H1 (cell line): ENCODE results near the gene ENO4. TPM values are rescaled to one million over a fixed set of nuclear protein-coding genes. Genes with fewer than 3 reads are reported as not detected.

Source experiments
- CTCF ChIA-PET: fragments of 300-600 bp; sonication (Branson Sonifier 250); formaldehyde crosslinking; loops from one replicate; lab custom pipeline; 2021; ENCODE audit not compliant: partially characterized antibody; lab: Charles Lee
- POLR2A ChIA-PET: fragments of 300-600 bp; sonication (Branson Sonifier 250); formaldehyde crosslinking; loops from one replicate; lab custom pipeline; 2021; ENCODE audit warnings: inconsistent platforms; ENCODE audit not compliant: partially characterized antibody; lab: Charles Lee
- DNase-seq, 2 experiments: peaks; one replicate each; pipeline versions ENCODE4 v3.0.0 to v3.0.0-alpha.2; 2010 to 2022; ENCODE audit warnings: low spot score in 2 of 2, low read depth in 1 of 2, mixed read lengths in 1 of 2
- FAIRE-seq: peaks from 2 replicates; lab custom pipeline; 2011; peaks lifted over from hg19 to GRCh38; lab: Jason Lieb, UNC
- H2AFZ ChIP-seq: 2 replicates; pipeline ENCODE4 v1.8.1; 2012; ENCODE audit warnings: low read length, inconsistent platforms
- H2AK5ac ChIP-seq: 2 replicates; pipeline ENCODE4 v1.6.1; 2013; ENCODE audit warnings: low read depth, low read length
- H2BK120ac ChIP-seq: replicated peaks from 2 replicates; pipeline ENCODE3; 2013; ENCODE audit warnings: low read depth, low read length, inconsistent platforms
- H2BK12ac ChIP-seq: 2 replicates; pipeline ENCODE4 v1.6.1; 2013; ENCODE audit warnings: low read depth, low read length
- H2BK15ac ChIP-seq: 2 replicates; pipeline ENCODE4 v1.6.1; 2013; ENCODE audit warnings: low read length
- H2BK20ac ChIP-seq: 2 replicates; pipeline ENCODE4 v1.6.1; 2013; ENCODE audit warnings: low read length
- H2BK5ac ChIP-seq: 2 replicates; pipeline ENCODE4 v1.6.1; 2013; ENCODE audit warnings: low read depth, low read length
- H3K14ac ChIP-seq: 2 replicates; pipeline ENCODE4 v1.6.1; 2013; ENCODE audit warnings: inconsistent platforms; ENCODE audit not compliant: insufficient read length
- H3K18ac ChIP-seq: 2 replicates; pipeline ENCODE4 v1.6.1; 2013; ENCODE audit warnings: low read length; ENCODE audit errors: extremely low read depth
- H3K23ac ChIP-seq: 2 replicates; pipeline ENCODE4 v1.6.1; 2013; ENCODE audit warnings: inconsistent platforms; ENCODE audit not compliant: insufficient read length
- H3K23me2 ChIP-seq: 2 replicates; pipeline ENCODE4 v1.6.1; 2013; ENCODE audit warnings: low read depth, low read length
- H3K27ac ChIP-seq: 2 replicates; pipeline ENCODE4 v1.6.1; 2011; ENCODE audit warnings: low read depth, low read length, inconsistent platforms
- H3K27me3 ChIP-seq, 4 experiments: replicated peaks in 1 of 4; 1 replicate in 1 of 4; 2 replicates in 3 of 4; pipeline versions ENCODE4 v1.6.1 to v1.8.1; 2011 to 2013; ENCODE audit warnings: low read length in 3 of 4, mild to moderate bottlenecking in 3 of 4, inconsistent platforms in 2 of 4, mixed read lengths in 2 of 4, moderate library complexity in 1 of 4; ENCODE audit not compliant: control insufficient read depth in 3 of 4, insufficient read depth in 3 of 4; ENCODE audit errors: extremely low read depth in 1 of 4
- H3K36me3 ChIP-seq, 4 experiments: 2 replicates each; pipeline versions ENCODE4 v1.6.1 to v1.8.1; 2011 to 2013; ENCODE audit warnings: mild to moderate bottlenecking in 4 of 4, low read length in 3 of 4, moderate library complexity in 2 of 4, control low read depth in 1 of 4, inconsistent platforms in 1 of 4; ENCODE audit not compliant: insufficient read depth in 4 of 4, control insufficient read depth in 2 of 4
- H3K4ac ChIP-seq: replicated peaks from 2 replicates; pipeline ENCODE3; 2013; ENCODE audit warnings: low read length, low read depth, mixed read lengths, inconsistent platforms; ENCODE audit not compliant: insufficient read length
- H3K4me1 ChIP-seq, 4 experiments: replicated peaks in 1 of 4; 1 replicate in 1 of 4; 2 replicates in 3 of 4; pipeline versions ENCODE4 v1.6.1 to v1.8.1; 2011 to 2013; ENCODE audit warnings: low read length in 3 of 4, inconsistent platforms in 2 of 4, mixed read lengths in 1 of 4; ENCODE audit not compliant: insufficient read depth in 4 of 4, control insufficient read depth in 3 of 4
- H3K4me2 ChIP-seq, 2 experiments: 2 replicates each; pipeline versions ENCODE4 v1.6.1 to v1.8.1; 2011 to 2013; ENCODE audit warnings: low read depth in 2 of 2, low read length in 2 of 2, control low read depth in 1 of 2, inconsistent platforms in 1 of 2, mild to moderate bottlenecking in 1 of 2; ENCODE audit not compliant: insufficient read depth in 1 of 2
- H3K4me3 ChIP-seq, 4 experiments: fragments of 200-600, 300-600 bp in 1 of 4; sonication (generic), shearing (Covaris generic), sonication (Bioruptor Twin) in 1 of 4; 2 replicates each; pipeline versions ENCODE4 v1.5.1 to v1.8.1; 2011 to 2016; ENCODE audit warnings: low read length in 4 of 4, low read depth in 3 of 4, control low read depth in 2 of 4, inconsistent platforms in 2 of 4, mild to moderate bottlenecking in 2 of 4, mixed read lengths in 1 of 4, moderate library complexity in 1 of 4; ENCODE audit not compliant: insufficient read depth in 2 of 4; ENCODE audit errors: extremely low read depth in 1 of 4
- H3K56ac ChIP-seq: replicated peaks from 2 replicates; pipeline ENCODE3; 2013; ENCODE audit warnings: low read depth, mild to moderate bottlenecking, mixed read lengths, low read length, inconsistent platforms; ENCODE audit not compliant: insufficient read length
- H3K79me1 ChIP-seq: 2 replicates; pipeline ENCODE4 v1.6.1; 2013; ENCODE audit warnings: low read depth, low read length, control low read depth
- H3K79me2 ChIP-seq, 2 experiments: 2 replicates each; pipeline versions ENCODE4 v1.6.1 to v1.8.1; 2012 to 2013; ENCODE audit warnings: low read length in 2 of 2, mild to moderate bottlenecking in 2 of 2, inconsistent platforms in 1 of 2; ENCODE audit not compliant: insufficient read depth in 2 of 2, control insufficient read depth in 1 of 2
- H3K9ac ChIP-seq, 4 experiments: replicated peaks in 1 of 4; 1 replicate in 1 of 4; 2 replicates in 3 of 4; pipeline versions ENCODE4 v1.6.1 to v1.8.1; 2011 to 2013; ENCODE audit warnings: low read depth in 3 of 4, low read length in 3 of 4, control low read depth in 2 of 4, mild to moderate bottlenecking in 2 of 4, moderate library complexity in 2 of 4, inconsistent platforms in 1 of 4; ENCODE audit errors: extremely low read depth in 1 of 4
- H3K9me3 ChIP-seq, 2 experiments: 2 replicates each; pipeline versions ENCODE4 v1.6.1 to v1.8.1; 2012 to 2013; ENCODE audit warnings: mild to moderate bottlenecking in 2 of 2, moderate library complexity in 2 of 2, control low read depth in 1 of 2, inconsistent platforms in 1 of 2, low read depth in 1 of 2, low read length in 1 of 2, mixed read lengths in 1 of 2; ENCODE audit not compliant: insufficient read depth in 2 of 2
- H4K20me1 ChIP-seq, 2 experiments: replicated peaks in 1 of 2; 2 replicates each; pipeline versions ENCODE3 to v1.8.1; 2011 to 2013; ENCODE audit warnings: inconsistent platforms in 2 of 2, low read length in 2 of 2, mild to moderate bottlenecking in 1 of 2; ENCODE audit not compliant: insufficient read depth in 2 of 2, control insufficient read depth in 1 of 2
- H4K5ac ChIP-seq: 2 replicates; pipeline ENCODE4 v1.6.1; 2013; ENCODE audit warnings: low read length, low read depth, mixed read lengths, inconsistent platforms; ENCODE audit not compliant: insufficient read length
- H4K8ac ChIP-seq: 2 replicates; pipeline ENCODE4 v1.8.0; 2013; ENCODE audit warnings: mild to moderate bottlenecking, moderate library complexity, low read length, inconsistent platforms; ENCODE audit not compliant: insufficient read depth; ENCODE audit errors: extremely low read depth
- H4K91ac ChIP-seq: replicated peaks from 2 replicates; pipeline ENCODE3; 2013; ENCODE audit warnings: low read length, mixed read lengths, inconsistent platforms; ENCODE audit not compliant: insufficient read length
- BCL11A ChIP-seq, 2 experiments: IDR thresholded peaks; one replicate each; pipeline ENCODE4 v1.6.1; 2011; ENCODE audit warnings: low read depth in 2 of 2, low read length in 2 of 2, mild to moderate bottlenecking in 2 of 2
- CBX5 ChIP-seq: fragments of 300-800, 300-1000 bp; sonication (generic); IDR thresholded peaks from 2 replicates; pipeline ENCODE4 v1.7.1; 2016; ENCODE audit warnings: antibody characterized with exemption, low read length, low read depth
- CTCF ChIP-seq, 3 experiments: IDR thresholded peaks; 1 replicate in 2 of 3; 2 replicates in 1 of 3; pipeline versions ENCODE4 v1.5.1 to v1.6.1; 2011; ENCODE audit warnings: low read length in 3 of 3, mild to moderate bottlenecking in 3 of 3, inconsistent platforms in 2 of 3, low read depth in 1 of 3, moderate library complexity in 1 of 3; ENCODE audit not compliant: insufficient read depth in 1 of 3; ENCODE audit errors: control extremely low read depth in 1 of 3
- NANOG ChIP-seq: IDR thresholded peaks from 2 replicates; pipeline ENCODE4 v1.6.1; 2011; ENCODE audit warnings: low read length, low read depth, mild to moderate bottlenecking, inconsistent platforms; ENCODE audit not compliant: insufficient read depth, poor library complexity, severe bottlenecking
- RAD21 ChIP-seq, 2 experiments: IDR thresholded peaks in 1 of 2; conservative IDR thresholded peaks in 1 of 2; 2 replicates each; pipeline ENCODE4 v1.6.1; 2011; ENCODE audit warnings: low read depth in 2 of 2, low read length in 2 of 2, improper control_type of control experiment in 1 of 2, inconsistent platforms in 1 of 2, mild to moderate bottlenecking in 1 of 2, moderate library complexity in 1 of 2
- YY1 ChIP-seq: IDR thresholded peaks from 2 replicates; pipeline ENCODE4 v1.6.1; 2011; ENCODE audit warnings: low read depth, mild to moderate bottlenecking, low read length
- WGBS, 2 experiments: shearing (Covaris generic) in 1 of 2; methylation state at CpG; one replicate each; pipeline versions ENCODE4 v1.1.6 to v1.1.7; 2013 to 2015; ENCODE audit warnings: low lambda C conversion rate in 2 of 2, mixed read lengths in 2 of 2, inconsistent platforms in 1 of 2, low coverage in 1 of 2, missing lambda C conversion rate in 1 of 2; ENCODE audit not compliant: insufficient replicate concordance in 2 of 2, insufficient coverage in 1 of 2, insufficient read length in 1 of 2; ENCODE audit errors: extremely low coverage in 1 of 2, missing lambda C conversion rate in 1 of 2; 5-methylcytosine and 5-hydroxymethylcytosine counted together
- polyA plus RNA-seq, 7 experiments: library from polyadenylated mRNA; depleted of rRNA in 3 of 7; stranded (reverse) in 5 of 7; unstranded in 2 of 7; fragments of >200 nt in 5 of 7; fragments of 200-250 nt in 2 of 7; gene quantifications; 1 replicate in 5 of 7; 2 replicates in 1 of 7; 4 replicates in 1 of 7; pipeline versions ENCODE4 v1.2.1 to v1.2.3, GENCODE V29; 2011 to 2013; ENCODE audit warnings: missing spikeins in 2 of 7, mixed read lengths in 2 of 7
- total RNA-seq: library from RNA; stranded (reverse); fragmentation: NEBNext Ultra II Directional; extraction: Animal tissue kit (Norgen Biotek cat#: 25700); gene quantifications from 2 replicates; pipeline ENCODE4 v1.2.1, GENCODE V29; 2021
- TF ChIP-seq, protein P1 (sequence below): IDR thresholded peaks from 2 replicates; pipeline ENCODE4 v1.6.1; 2011; ENCODE audit warnings: low read depth, mild to moderate bottlenecking, low read length; ENCODE audit not compliant: insufficient read depth

Gene ENO4
- total and polyA plus RNA-seq, 2 of the 8 experiments (the other 6 are each of a cell fraction or from before 2014, with no cell fraction given) = 0.77 TPM; not detected in 1

DNA sequence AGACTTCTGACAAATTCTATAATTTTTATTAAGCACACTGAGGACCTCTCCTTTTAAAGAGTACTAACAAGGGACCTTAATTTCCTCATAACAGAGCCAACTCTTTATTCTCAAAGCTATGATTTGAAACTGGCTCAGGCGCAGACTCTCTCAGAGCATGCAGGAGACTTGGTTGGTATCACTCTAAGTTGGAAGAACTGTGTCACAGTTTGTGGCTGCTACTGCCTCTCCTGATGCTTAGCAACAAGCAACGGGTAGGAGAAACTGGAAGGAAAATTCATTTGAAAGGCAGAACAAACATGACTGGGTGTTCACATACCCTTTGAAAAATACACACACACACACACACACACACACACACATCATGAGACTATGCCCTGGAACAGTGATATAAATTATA is 33.3 kb downstream of the ENO4 start:
- H3K27me3 ChIP-seq = no peaks in the 10 kb centered on the region
- no peak overlapping the region for H2AFZ ChIP-seq
- no peak overlapping the region for H2AK5ac ChIP-seq
- H3K56ac ChIP-seq = no peak overlapping the region
- H3K4me1 ChIP-seq = peaks cover 0 to 11% (median 7%) of the 10 kb centered on the region in 4 experiments; a peak in 4 of 7 replicates
- TF ChIP-seq NANOG = no peak
- no peak for TF ChIP-seq CBX5
- TF ChIP-seq, protein P1, sequence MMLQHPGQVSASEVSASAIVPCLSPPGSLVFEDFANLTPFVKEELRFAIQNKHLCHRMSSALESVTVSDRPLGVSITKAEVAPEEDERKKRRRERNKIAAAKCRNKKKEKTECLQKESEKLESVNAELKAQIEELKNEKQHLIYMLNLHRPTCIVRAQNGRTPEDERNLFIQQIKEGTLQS = no peak
- TF ChIP-seq CTCF (IDR thresholded peaks at IDR 0.05; ENCODE audit: control extremely low read depth in 1 of 3, insufficient read depth in 1 of 3, low read depth in 1 of 3, low read length in 3 of 3) = no peak
- no peak for TF ChIP-seq RAD21 (IDR thresholded peaks at IDR 0.05 in 1 of 2, conservative IDR thresholded peaks at IDR 0.05 in 1 of 2; ENCODE audit: low read depth in 2 of 2, low read length in 2 of 2)
- no peak for TF ChIP-seq YY1
- TF ChIP-seq BCL11A (IDR thresholded peaks at IDR 0.05; ENCODE audit: low read depth in 2 of 2, low read length in 2 of 2) = no peak
- H3K36me3 ChIP-seq = no peaks in the 10 kb centered on the region
- H3K4me2 ChIP-seq = no peak overlapping the region
- no peaks in the 10 kb centered on the region for H4K20me1 ChIP-seq
- no peaks in the 10 kb centered on the region for H3K23me2 ChIP-seq
- ChIA-PET POLR2A (no interaction called here), CTCF (no interaction called here)
- no peak overlapping the region for H2BK5ac ChIP-seq
- H3K79me2 ChIP-seq = no peaks in the 10 kb centered on the region
- FAIRE-seq = no peak
- H3K4me3 ChIP-seq = no peak overlapping the region
- H3K4ac ChIP-seq = no peak overlapping the region
- no peak overlapping the region for H3K14ac ChIP-seq
- no peaks in the 10 kb centered on the region for H3K79me1 ChIP-seq
- H4K8ac ChIP-seq = no peak overlapping the region
- H4K91ac ChIP-seq = no peak overlapping the region
- no peak overlapping the region for H3K27ac ChIP-seq
- H3K18ac ChIP-seq = no peak overlapping the region
- no peak for DNase-seq
- H2BK20ac ChIP-seq = no peak overlapping the region
- no peak overlapping the region for H4K5ac ChIP-seq
- no peak overlapping the region for H2BK15ac ChIP-seq
- no peak overlapping the region for H2BK12ac ChIP-seq
- 85% methylated on average over 2 of the region's 2 CpGs; no CpG with 5 or more reads in 1 of the 2 experiments for WGBS, 2 experiments
- H3K23ac ChIP-seq = no peak overlapping the region
- H3K9ac ChIP-seq = no peak overlapping the region
- no peak overlapping the region for H2BK120ac ChIP-seq
- H3K9me3 ChIP-seq = no peaks in the 10 kb centered on the region; a peak in 1 of 4 replicates
